ENCODE results near the gene PRPS1. TPM values are rescaled to one million over a fixed set of nuclear protein-coding genes. Genes with fewer than 3 reads are reported as not detected.

The PRPS1 gene
- total and polyA plus RNA-seq, 9 of the 15 experiments (the other 6 are each of a cell fraction or from before 2014, with no cell fraction given): 47.8 to 175 (median 79.6) TPM

- TF ChIP-seq AFF4 (CRISPR knock-in tag; IDR thresholded peaks at IDR 0.05) (0 out of 2 replicates have a peak, but pooled peaks have one; percentile 49), ZNF592 (IDR thresholded peaks at IDR 0.05) (peak; percentile 89), PRDM10 (IDR thresholded peaks at IDR 0.05; ENCODE audit: partially characterized antibody) (peak; percentile 18), ZNF280A (IDR thresholded peaks at IDR 0.05; ENCODE audit: low read depth, partially characterized antibody) (no peak), ZNF140 (CRISPR knock-in tag; IDR thresholded peaks at IDR 0.05) (no peak), ZNF707 (CRISPR knock-in tag; conservative IDR thresholded peaks at IDR 0.05) (no peak), HNRNPK (IDR thresholded peaks at IDR 0.05; ENCODE audit: low read depth, low read length, poor library complexity, severe bottlenecking) (no peak), USF2 (CRISPR knock-in tag; IDR thresholded peaks at IDR 0.05) (peak; percentile 10; the same call in 1 of the 2 replicates)
Measured at GRCh38 chrX:107676559-107677378, 48.5 kb downstream of the PRPS1 start (continued).
